Parathyroid adenoma (tissue), 2 donors: ENCODE data around the gene MYO18B.

Source experiments
- H2AFZ ChIP-seq: fragments of 300-600 bp; sonication (generic); one replicate; pipeline ENCODE4 v1.7.0; 2017; ENCODE audit warnings: antibody characterized with exemption, mild to moderate bottlenecking
- H3K27ac ChIP-seq: fragments of 300-600 bp; sonication (generic); one replicate; pipeline ENCODE4 v1.7.0; 2017
- H3K27me3 ChIP-seq: fragments of 300-600 bp; sonication (generic); one replicate; pipeline ENCODE4 v1.7.0; 2017; ENCODE audit warnings: low read length; ENCODE audit not compliant: control insufficient read depth, insufficient read depth
- H3K36me3 ChIP-seq: fragments of 300-600 bp; sonication (generic); one replicate; pipeline ENCODE4 v1.7.0; 2017; ENCODE audit warnings: low read length; ENCODE audit not compliant: control insufficient read depth, insufficient read depth
- H3K4me1 ChIP-seq: fragments of 300-600 bp; sonication (generic); one replicate; pipeline ENCODE4 v1.7.0; 2017; ENCODE audit warnings: control low read depth
- H3K4me2 ChIP-seq: fragments of 300-600 bp; sonication (generic); one replicate; pipeline ENCODE4 v1.7.0; 2017; ENCODE audit warnings: low read length
- H3K4me3 ChIP-seq: fragments of 300-600 bp; sonication (generic); one replicate; pipeline ENCODE4 v1.7.0; 2017; ENCODE audit warnings: low read depth, low read length
- H3K79me2 ChIP-seq: fragments of 300-600 bp; sonication (generic); one replicate; pipeline ENCODE4 v1.7.0; 2017; ENCODE audit warnings: control low read depth
- H3K9ac ChIP-seq: fragments of 300-600 bp; sonication (generic); one replicate; pipeline ENCODE4 v1.7.0; 2017; ENCODE audit warnings: mild to moderate bottlenecking
- H3K9me3 ChIP-seq: fragments of 300-600 bp; sonication (generic); one replicate; pipeline ENCODE4 v1.7.0; 2017; ENCODE audit warnings: low read length; ENCODE audit not compliant: control insufficient read depth
- TF ChIP-seq, protein P1 (sequence below): fragments of 300-600 bp; sonication (generic); IDR thresholded peaks from one replicate; pipeline ENCODE4 v1.7.0; 2017; ENCODE audit warnings: antibody characterized with exemption, mild to moderate bottlenecking
- donor health status: primary hyperparathyroidism.

The MYO18B gene

DNA sequence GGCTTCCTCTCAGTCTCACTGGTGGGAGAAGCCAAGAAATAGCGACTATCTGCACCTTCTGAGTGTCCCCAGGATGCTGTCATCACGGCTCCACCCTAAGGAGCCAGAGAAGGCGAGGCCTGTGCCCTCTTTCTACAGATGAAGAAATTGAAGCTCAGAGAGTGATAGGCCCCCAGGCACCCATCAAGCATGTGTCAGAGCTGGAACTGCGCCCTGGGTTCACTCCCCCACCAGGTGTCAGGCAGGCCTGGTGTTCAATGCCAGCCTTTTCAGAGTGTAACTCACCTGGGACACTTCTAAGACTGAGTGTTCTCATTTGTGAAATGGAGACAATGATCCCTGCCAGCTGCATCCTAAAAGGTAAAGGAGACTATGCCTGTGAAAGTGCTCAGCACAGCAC, 299.9 kb downstream of the MYO18B start:
- H3K36me3 ChIP-seq: no peaks in the 10 kb centered on the region
- H3K27ac ChIP-seq: no peak overlapping the region
- no peak overlapping the region for H2AFZ ChIP-seq
- H3K79me2 ChIP-seq: no peaks in the 10 kb centered on the region
- H3K9ac ChIP-seq: no peak overlapping the region
- H3K4me3 ChIP-seq: no peak overlapping the region
- TF ChIP-seq, protein P1, sequence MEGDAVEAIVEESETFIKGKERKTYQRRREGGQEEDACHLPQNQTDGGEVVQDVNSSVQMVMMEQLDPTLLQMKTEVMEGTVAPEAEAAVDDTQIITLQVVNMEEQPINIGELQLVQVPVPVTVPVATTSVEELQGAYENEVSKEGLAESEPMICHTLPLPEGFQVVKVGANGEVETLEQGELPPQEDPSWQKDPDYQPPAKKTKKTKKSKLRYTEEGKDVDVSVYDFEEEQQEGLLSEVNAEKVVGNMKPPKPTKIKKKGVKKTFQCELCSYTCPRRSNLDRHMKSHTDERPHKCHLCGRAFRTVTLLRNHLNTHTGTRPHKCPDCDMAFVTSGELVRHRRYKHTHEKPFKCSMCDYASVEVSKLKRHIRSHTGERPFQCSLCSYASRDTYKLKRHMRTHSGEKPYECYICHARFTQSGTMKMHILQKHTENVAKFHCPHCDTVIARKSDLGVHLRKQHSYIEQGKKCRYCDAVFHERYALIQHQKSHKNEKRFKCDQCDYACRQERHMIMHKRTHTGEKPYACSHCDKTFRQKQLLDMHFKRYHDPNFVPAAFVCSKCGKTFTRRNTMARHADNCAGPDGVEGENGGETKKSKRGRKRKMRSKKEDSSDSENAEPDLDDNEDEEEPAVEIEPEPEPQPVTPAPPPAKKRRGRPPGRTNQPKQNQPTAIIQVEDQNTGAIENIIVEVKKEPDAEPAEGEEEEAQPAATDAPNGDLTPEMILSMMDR: no peak
- H3K4me1 ChIP-seq: no peaks in the 10 kb centered on the region
- H3K4me2 ChIP-seq: no peak overlapping the region
- H3K9me3 ChIP-seq: no peaks in the 10 kb centered on the region
- no peaks in the 10 kb centered on the region for H3K27me3 ChIP-seq

DNA sequence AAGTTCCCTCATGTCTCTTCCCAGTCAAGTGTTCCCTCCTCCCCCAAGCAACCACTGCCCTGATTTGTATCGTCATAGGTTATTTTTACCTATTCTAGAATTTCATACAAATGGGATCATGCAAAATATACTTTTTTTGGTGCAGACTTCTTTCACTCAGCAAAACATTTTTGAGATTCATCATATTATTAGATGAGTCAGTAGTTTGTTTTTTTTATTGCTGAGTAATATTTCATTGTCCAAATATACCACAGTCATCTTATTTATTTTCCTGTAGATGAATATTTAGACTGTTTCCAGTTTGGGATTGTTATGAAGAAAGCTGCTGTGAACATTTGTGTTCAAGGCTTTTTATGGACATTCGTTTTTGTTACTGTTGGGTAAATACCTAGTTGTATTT, 301.0 kb downstream of the MYO18B start:
- H3K4me1 ChIP-seq: no peaks in the 10 kb centered on the region
- H3K4me3 ChIP-seq: no peak overlapping the region
- TF ChIP-seq, protein P1: no peak
- H3K79me2 ChIP-seq: no peaks in the 10 kb centered on the region
- no peak overlapping the region for H2AFZ ChIP-seq
- no peaks in the 10 kb centered on the region for H3K27me3 ChIP-seq
- H3K9ac ChIP-seq: no peak overlapping the region
- H3K4me2 ChIP-seq: no peak overlapping the region
- no peak overlapping the region for H3K27ac ChIP-seq
- no peaks in the 10 kb centered on the region for H3K36me3 ChIP-seq
- no peaks in the 10 kb centered on the region for H3K9me3 ChIP-seq

DNA sequence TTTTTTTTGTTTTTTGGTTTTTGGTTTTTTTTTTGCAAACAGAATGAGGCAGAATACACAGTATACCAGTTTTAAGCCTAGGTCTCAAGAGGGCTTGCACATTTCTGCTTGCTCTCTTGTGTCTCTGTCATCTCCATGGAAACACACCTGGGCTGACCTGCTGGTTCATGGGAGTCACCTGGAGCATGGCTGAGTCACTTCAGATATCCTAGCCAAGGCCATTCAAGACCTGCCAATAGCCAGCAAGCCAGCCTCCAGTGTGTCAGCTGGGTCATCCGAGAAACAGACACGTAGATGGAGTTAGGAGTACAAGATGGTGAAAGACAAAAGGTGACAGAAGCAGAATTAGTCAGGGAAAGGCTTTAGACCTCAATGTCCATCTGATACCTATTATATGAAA, 303.1 kb downstream of the MYO18B start:
- Histone ChIP-seq H3K27ac (no peak overlapping the region), H3K36me3 (no peaks in the 10 kb centered on the region)

DNA sequence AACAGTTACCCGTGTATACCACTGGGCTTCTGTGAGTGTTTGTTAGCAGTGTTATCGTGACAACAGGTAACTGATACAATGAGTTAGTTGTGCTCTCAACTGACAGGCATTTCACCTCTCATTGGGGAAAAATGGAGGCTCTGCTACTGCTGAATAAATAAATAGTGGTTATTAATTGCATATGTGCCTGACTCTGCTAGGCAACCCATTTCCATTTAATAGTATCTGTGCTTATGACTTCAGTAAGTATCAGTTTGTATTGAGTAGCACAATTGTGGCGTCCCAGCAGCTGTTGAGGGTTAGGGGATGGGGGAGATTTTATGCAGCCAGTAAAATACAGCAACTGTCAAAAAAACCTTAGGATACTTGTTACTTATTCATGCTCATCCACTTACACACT, 303.9 kb downstream of the MYO18B start:
- Histone ChIP-seq H3K9ac (no peak overlapping the region), H3K36me3 (no peaks in the 10 kb centered on the region), H3K4me3 (no peak overlapping the region), H3K9me3 (no peaks in the 10 kb centered on the region), H3K27ac (no peak overlapping the region), H3K4me2 (no peak overlapping the region), H3K79me2 (no peaks in the 10 kb centered on the region), H3K27me3 (no peaks in the 10 kb centered on the region), H2AFZ (no peak overlapping the region), H3K4me1 (no peaks in the 10 kb centered on the region)
- TF ChIP-seq, protein P1: no peak

More for the DNA sequence above, 303.1 kb downstream of the MYO18B start:
- Histone ChIP-seq H2AFZ (no peak overlapping the region), H3K27me3 (no peaks in the 10 kb centered on the region), H3K4me3 (no peak overlapping the region), H3K4me1 (no peaks in the 10 kb centered on the region), H3K4me2 (no peak overlapping the region), H3K9ac (no peak overlapping the region), H3K79me2 (no peaks in the 10 kb centered on the region), H3K9me3 (no peaks in the 10 kb centered on the region)
- TF ChIP-seq, protein P1: no peak

DNA sequence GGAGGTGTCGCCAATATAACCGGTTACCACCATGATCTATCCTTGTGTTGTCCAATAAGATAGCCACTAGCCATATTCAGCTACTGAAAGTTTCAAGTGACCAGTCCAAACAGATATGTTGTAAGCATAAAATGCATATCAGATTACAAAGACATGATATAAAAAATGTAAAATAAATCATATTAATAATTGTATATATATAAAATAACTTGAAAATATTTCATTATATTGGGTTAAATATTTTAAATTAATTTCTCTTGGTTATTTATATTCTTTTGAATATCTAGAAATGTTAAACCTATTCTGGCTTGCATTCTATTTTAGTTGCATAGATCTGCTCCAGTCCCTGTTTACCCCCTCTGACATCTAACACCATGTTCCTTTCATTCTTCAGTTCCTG, 305.5 kb downstream of the MYO18B start:
- H3K4me3 ChIP-seq: no peak overlapping the region
- no peak overlapping the region for H3K27ac ChIP-seq
- H3K79me2 ChIP-seq: no peaks in the 10 kb centered on the region
- H3K9me3 ChIP-seq: no peaks in the 10 kb centered on the region
- H3K4me1 ChIP-seq: no peaks in the 10 kb centered on the region
- H3K9ac ChIP-seq: no peak overlapping the region
- H3K27me3 ChIP-seq: no peaks in the 10 kb centered on the region
- no peaks in the 10 kb centered on the region for H3K36me3 ChIP-seq
- no peak overlapping the region for H2AFZ ChIP-seq
- no peak overlapping the region for H3K4me2 ChIP-seq
- TF ChIP-seq, protein P1: no peak
